Amniotic epithelial cell (primary cell): ENCODE measurements around the gene NRXN3.

Experiments used
- DNase-seq: peaks from one replicate; pipeline ENCODE4 v3.0.0-alpha.2; 2010; ENCODE audit warnings: low read depth

NRXN3 gene

DNA sequence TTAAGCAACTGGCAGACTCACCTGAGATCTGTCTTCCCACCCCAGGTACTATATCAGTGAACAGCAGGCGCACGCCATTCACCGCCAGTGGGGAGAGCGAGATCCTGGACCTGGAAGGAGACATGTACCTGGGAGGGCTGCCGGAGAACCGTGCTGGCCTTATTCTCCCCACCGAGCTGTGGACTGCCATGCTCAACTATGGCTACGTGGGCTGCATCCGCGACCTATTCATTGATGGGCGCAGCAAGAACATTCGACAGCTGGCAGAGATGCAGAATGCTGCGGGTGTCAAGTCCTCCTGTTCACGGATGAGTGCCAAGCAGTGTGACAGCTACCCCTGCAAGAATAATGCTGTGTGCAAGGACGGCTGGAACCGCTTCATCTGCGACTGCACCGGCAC is 544.5 kb downstream of the NRXN3 start:
- DNase-seq = no peak

DNA sequence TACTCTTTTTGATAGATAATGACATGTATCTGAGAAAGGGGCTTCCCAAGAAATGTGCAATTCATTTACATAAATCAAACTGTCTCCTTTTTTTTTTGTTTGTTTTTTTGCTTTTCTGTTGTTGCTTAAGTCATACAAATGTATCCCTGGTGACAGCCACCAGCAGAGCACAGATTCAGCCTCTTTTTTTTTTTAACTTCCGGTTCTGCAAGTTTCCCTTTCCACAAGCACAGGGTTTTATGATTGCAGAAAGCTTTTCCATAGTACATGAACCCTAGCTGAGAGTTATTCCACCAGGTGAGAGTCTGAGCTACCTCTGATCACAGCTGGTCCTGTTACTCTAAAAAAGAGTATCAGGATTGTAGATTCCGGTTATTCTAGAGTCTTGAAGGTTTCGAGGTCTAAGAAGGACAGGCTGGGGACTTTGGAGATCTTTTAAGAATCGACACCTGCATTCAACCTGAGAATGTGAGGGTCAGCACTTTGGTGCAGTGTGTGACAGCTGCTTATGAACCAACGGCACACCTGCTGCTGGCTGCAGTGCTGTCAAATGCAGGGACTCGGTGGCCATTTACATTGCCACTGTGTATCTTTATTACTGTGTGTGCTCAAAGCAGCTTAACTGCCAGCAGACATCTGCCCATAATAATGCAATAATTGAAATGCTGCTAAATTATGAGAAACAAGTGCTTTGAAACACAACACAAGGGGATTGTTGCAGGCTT is 551.7 kb downstream of the NRXN3 start:
- no peak for DNase-seq

DNA sequence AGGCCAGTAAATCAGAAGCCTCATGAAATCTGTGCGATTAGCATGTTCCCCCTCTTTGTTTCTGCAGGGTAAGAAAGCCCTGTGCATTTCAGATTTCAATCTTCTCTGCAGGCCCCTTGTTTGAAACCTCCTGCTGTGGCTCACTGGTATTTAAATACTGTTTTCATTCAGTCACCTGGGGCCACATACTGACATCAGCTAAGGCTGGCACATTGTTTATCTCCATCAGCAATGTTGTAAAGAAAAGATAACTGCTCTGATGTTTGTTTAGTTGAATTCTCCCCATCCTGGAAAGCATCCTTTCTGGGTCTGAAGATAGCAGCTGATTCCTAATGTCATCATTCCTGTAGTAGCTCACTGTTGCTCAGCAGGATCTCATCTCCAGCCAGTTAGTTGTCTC is 554.9 kb downstream of the NRXN3 start:
- DNase-seq = no peak

DNA sequence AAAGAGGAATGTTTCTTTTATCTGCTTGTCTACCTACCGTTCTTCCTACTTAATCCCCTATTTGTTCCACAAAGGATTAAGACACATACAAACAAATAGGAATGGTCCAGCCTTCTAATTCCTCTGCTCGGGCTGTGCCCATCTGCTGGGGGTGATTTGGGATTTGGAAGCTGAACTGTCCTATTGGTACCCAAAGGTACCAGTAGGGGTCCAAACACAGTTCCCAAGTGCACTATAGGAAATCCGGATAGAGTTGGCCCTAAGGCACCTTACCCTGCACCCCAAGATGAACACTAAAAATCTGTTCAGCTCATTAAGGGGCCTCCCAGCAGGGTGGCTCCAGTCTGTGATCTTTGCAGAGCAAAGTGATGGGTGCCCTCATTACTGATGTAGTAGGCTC is 566.9 kb downstream of the NRXN3 start:
- DNase-seq = no peak

DNA sequence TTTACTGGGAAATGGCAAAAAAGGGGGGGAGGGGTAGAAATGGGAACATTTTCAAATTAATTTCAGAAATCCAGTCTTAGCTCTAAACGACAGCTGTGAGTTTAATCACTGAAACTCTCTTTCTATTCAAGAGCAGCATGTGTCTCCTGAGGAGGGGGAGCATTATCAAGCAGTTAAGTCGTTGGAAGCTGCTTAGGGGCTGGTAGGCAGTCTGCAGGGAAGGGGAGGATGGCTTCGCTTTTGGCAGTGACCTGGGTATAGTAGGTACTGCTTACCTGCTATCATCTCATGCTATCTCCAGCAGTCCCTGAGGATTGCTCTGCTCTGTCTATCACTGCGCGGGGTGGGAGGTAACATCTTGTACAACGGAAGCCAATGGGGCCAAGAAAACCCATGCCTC is 567.4 kb downstream of the NRXN3 start:
- no peak for DNase-seq

DNA sequence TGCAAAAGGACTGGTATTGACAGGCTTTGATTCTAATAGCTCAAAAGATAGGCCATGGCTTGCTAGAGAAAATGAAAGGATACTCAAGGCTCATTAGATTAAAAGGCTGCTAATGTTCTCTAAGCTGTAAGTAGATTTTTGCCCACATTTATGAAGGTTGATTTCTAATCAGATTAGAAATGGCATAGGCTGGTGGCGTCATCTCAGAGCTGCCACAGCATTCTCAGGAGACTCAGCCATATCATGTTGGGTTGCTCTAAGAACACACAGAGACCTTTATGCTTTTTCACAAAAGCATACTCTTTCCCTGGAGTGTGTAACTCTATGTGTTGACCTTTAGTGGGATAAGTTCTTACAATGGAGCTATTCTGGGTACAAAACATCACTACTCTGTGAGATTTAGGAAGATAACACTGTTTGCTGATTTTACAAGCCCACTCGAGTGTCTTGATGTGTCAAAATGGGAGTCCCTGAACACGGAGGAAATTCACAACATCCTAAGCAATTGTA is 576.0 kb downstream of the NRXN3 start:
- DNase-seq = no peak

DNA sequence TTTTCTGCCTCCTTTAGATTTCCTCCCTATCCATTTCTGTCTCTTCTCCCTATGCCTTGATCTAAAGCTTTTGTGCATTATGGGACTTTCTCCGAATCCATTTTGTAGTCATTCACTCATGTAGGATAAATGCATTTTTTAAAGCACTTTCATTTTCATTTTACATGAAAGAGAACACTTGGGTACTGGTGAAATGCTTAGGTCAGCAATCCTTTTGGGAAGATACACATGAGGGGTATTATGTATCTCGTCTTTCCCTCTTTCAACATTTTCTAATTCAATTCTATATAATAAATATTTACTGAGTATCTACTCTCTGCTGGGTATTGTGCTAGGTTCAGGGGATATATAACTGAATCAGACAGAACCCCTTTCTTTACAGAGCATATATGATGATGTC is 577.6 kb downstream of the NRXN3 start:
- no peak for DNase-seq

DNA sequence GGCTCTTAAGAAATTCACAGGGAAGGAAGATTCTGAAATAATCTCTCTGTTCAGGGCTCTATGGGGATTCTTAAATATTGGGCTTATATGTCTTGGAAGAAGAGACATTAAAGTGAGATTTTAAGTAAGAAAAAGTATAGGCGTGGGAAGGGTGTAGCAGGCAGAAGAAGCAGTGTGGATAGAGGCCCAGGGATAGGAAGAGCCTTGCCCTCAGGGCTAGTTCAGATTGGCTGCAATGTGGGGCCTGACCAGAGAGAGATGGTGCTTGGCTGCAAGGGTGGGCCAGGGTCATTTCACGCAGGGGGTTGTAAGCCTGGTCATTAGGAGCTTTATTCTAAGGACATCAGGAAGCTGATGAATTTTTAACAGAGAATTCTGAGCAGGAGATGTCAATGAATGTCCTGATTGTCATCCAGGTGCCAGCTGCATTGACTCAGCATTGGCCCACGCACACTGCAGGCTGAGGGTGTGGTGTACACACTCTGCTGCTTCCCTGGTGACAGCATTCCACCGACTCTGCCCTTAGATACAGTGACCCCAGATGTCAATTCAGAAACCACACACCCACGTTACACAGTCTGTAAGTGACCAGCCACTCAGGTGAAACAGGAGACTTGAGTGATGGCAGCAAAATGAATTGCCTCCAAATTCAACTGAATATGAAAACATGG is 582.5 kb downstream of the NRXN3 start:
- DNase-seq = no peak

DNA sequence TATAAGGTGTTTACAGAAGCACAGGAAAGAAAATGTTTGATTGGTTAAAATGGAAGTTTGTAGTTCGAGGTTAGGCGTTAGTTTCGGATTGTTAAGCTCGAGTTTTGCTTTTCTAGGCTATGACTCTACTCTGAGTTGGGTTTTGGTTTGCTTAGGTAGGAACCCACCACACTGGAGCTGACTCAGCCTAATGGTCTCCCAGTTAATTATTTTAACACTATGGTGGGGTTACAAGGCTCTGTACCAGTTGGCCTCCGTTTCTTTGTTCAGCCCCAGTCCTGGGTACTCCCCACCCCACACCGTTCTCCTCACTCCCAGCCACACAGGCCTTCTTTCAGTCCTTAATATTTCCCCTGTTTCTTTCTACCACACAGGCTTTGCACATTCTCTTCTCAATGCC is 583.9 kb downstream of the NRXN3 start:
- no peak for DNase-seq

DNA sequence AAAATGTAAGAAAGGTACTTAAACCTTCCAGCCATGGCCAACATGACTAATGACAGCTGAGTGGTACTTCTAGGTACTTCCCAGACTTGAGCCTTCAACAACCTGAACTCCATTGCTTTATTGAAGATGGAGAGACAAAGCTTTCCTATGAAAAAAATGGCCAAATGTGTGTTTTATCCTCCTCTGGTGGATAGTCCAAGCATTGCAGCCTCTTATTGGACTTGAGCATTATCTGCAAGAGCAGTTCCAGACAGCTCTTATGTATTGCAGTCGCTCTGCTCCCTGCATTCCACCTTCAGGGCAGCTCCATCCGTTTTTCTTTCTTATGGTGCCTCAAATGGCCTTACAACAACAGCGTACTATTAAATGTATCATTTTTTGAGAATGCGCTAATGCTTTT is 588.2 kb downstream of the NRXN3 start:
- DNase-seq = peak; percentile 10

DNA sequence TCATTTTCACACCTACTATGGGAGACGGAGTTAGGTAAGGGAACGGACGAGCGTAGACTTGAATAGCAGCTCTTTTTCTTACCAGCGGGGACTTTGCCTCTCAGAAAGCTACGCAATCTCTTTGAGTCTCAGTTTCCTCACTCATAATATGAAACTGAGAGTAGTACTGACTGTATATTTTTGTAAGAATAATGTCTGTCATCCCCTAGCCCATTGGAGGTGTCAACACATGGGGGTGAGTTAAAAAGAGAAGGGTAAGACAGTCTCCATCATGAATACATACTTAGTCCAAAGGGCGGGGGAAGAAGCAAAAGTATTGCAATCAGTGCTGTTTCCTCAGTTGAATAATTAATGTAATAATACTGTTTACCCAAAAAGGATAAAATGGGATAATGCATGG is 592.2 kb downstream of the NRXN3 start:
- DNase-seq = no peak

DNA sequence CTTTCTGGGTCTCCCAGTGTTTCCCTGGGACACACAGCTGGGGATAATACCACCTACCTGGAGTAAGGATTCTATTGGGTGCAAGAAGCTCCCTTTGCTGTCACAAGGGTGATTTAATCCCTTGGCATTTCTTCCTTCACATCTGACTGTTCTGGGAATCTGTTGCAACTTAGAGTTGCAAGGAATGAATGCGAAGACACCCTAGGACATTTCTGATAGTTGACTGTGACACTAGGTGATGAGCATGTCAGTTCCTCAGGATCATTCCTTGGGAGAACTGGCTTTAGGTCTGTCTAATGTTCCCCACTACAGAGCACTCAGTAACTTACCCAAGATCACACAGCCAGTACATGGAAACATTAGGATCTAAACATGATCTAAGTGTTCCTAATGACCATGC is 593.6 kb downstream of the NRXN3 start:
- DNase-seq = no peak

DNA sequence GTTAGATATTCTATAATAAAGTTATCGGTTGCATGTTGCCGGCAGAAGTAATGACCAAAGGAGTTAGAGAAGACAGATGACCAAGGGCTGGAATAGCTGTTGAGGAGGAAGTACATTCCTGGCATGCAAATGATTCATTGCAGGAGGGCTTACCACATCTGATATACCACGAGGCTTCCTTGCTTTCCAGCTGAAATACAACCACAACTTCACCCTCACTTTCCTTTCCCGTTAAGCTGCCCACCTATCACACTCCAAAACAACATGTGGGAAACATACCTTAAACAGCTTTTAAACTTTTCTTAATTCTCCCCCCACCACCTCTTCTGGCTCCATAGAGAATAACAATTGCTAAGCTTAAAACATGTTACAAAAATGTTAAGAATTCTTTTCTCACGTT is 594.1 kb downstream of the NRXN3 start:
- peak; percentile 47 for DNase-seq

DNA sequence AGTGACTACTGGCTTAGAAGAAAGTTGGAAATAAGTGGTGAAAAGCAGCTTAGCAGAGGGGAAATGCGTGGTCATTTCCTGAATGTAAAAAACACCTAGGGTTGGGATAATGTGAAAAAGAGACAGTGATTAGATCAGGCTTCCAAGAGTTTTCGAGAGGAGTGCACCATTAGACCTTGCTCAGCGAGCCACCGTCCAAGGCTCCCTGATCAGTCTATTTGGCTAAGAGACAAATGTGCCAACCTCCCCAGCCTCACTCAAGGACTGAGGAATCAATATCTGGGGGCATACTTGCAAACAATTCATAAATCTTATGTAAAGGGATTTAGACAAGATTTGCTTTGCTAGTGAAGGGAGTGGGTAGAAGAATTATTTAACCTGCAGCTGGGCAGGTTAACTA is 594.5 kb downstream of the NRXN3 start:
- no peak for DNase-seq

DNA sequence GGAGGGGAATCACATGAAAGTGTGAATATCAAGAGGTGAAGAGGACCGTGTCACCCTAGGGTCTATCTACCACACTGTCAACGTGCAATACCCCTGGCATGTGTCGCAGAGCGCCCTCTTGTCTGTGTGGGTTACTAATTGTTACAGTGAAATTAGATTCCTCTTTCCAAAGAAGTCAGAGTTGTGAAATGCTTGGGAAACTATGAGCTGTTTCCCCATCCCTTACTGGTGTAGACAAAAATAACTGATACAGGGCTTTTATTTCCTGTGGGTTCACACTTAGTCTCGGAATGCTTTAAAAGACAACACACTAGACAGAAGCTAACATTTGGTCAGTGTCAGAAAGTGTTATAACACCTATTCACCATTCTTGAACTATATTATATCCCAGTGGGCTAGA is 597.3 kb downstream of the NRXN3 start:
- DNase-seq = peak; percentile 22

DNA sequence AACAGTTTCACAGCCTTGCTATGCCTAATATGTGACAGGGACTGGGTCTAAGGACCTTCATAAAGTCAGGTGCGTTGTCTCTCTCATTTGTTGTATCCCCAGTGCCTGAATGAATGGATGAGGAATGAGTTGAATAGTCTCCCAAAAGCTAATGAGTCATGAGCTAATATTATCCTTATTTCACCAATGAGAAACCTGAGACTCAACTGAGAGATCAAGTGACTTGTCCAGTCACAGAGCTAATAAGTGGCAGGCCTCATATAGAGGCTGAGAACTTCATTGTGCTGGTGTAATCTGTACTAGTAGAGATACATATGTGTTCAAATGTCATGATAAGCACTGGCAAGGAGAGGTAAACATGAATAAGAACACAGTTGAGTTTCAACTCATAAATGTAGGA is 612.4 kb downstream of the NRXN3 start:
- no peak for DNase-seq

DNA sequence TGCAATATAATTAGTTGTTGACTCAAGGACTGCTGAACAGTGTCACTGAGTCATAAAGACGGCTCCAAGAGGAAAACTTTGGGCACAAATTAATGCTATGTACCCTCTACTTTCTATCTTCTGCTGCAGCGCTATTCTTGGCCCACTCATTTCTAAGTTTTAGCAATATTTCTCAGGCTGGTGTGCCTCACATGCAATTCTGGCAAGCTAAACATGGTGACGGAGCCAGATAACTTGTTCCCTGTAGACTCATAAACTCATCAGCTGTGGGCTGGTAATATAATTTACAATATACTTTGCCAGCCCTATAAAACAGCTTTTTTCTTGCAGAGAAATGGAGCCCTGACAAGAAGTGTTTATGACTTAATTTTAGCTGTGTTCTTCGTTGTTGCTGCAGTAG is 615.1 kb downstream of the NRXN3 start:
- DNase-seq = no peak

DNA sequence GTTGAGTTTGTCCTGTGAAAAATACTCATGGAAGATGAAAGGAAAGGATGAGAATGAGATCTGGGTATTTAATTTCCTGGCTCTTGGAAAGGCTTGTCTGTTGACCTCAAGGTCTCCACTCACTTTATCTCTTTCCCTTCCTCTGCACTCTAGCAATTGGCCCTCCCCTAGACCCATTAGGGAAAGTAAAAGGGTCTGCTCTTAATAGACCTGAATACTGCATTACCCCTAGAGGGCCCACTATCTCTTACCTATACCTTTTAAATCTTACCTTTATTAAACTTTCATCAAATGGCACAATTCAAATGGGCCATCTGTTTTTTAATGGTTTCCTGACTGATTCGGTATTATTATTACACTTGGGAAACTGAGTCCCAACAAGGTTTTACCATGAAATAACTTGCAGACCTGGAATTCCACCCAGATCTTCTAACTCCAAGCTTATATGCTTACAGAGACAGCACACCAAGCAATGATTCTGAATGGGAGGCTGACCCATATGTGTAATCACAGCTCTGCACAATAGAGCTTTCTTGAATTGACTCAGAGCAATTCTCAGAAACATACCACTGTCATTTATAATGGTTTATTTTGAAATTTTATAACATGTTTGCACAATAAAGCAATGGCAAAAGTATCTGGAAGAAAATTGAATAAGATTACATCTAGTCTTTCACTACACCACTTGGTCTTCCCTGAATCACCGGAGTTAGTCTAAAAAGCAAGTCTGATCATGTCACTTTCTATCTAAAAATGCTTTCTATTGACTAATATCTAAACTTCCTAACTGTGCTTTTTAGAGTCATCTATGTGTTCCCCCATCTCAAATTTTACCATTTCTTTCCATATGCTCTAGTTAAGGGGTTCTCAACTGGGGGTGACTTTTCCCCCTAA is 618.5 kb downstream of the NRXN3 start:
- no peak for DNase-seq

DNA sequence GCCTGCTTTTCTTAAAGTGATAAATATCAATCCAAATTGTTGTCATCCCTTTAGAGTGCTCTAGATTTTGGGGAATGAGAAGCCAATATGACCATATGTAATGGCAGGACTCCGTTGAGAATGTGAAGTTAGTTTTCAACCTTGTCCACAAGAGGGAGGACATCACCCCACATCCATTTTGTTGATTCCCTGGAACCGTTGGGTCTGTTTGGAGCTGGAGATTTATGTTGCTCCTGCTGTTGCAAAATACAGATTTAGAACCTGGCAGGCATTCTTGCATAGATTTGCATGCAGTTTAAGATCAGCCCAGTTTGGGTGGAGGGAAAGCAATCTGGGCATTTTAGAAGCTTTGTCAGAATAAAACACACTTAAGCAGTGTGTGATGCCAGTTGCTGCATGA is 620.1 kb downstream of the NRXN3 start:
- DNase-seq = no peak

DNA sequence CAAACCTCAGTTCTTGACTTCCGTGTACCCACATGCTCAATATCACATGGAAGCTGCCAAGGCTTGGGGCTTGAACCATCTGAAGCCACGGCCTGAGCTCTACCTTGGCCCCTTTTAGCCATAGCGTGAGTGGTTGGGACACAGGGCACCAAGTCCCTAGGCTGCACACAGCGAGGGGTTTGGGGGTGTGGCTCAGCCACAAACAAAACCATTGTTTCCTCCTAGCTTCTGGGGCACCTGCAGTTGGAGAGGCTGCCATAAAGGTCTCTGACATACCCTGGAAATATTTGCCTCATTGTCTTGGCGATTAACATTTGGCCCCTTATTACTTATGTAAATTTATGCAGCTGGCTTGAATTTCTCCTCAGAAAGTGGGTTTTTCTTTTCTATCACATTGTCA is 628.6 kb downstream of the NRXN3 start:
- DNase-seq = no peak

DNA sequence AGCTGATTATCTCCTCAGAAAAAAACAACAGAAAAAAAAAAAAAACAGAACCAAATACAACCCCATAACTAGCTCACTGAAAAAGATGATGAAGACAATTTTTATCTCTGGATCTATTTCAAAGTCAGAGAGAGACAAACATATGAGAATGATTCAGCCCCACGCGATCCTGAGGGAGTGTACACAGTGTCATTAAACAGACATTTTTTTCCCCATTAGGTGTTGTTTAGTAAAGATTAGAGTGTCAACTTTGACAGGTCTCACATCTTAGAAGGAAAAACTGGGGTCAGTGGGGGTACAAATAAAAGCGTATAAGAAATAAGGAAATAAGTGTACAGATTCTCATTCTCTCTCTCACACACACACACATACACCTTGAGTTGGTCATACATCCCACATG is 635.4 kb downstream of the NRXN3 start:
- no peak for DNase-seq

DNA sequence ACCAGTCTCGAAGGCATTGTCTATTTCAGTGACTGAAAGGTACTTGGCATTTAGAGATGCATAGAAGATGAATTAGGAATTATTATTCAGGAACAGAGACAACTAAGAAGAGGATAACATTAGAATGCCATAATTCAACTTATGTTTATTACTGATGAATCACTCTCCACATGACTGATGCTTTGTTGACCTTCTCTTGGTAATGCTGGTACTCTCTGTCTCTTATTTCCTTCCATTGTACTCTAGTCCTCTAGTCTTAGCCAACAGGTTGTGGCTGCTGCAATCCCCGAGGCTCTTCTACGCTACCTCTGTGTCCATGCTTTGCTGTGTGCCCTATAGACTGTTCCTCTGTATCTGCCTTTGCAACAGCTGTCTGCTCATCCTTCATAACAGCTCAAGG is 652.9 kb downstream of the NRXN3 start:
- no peak for DNase-seq

DNA sequence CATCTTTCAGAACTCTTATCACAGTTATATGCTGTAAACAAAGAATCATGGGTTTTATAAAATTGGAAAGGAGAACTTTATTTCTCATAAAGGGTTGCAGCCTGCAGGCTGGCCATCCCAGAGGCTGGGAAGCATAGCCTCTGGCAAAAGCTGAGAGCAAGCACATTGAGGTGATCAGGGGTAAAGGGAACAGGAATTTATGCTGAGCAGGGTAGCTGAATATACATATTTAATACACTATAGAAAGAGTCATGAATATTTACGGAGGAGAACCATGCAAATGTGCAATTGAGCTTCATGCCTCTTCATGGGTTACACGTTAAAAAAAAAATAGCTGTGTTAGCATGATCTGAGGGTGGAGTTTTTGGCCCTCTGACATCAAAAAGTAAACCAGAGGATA is 653.3 kb downstream of the NRXN3 start:
- DNase-seq = no peak
